Measurements from ENCODE around the gene CMPK2. TPM values are rescaled to one million over a fixed set of nuclear protein-coding genes. Genes with fewer than 3 reads are reported as not detected.

The CMPK2 gene
- total RNA-seq, 4 donors from 2014 or later: 3.1 to 7.8 (median 5.4) TPM

DNA sequence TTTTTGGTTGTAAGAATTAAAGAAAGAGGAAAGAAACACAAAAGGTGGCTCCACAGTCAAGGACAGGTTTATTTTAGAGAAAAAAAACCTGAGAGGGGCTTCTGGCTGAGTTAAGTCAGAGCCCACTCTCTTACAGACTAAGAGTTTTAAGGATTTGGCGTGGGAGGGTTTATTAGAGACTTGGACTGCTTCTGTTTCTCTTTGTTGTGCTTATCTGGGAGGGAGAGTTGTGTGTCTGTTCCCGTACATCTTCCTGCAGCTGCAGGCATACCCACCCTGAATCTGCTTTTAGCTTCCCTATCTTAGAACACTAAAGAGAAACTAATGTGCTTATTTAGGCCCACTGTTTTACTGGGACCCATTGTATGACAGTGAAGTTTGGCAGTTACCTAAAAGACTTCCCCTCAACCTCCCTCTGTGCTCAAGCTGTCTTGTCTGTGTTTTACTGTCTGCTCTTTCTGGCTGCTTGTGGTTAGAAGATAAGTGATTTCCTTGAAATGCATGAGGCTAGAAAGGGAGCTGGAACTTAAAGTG, 14.6 kb upstream of the CMPK2 start:
- Histone ChIP-seq H3K9me3 (no peaks in the 10 kb centered on the region), H3K27ac (no peak overlapping the region), H3K27me3 (no peaks in the 10 kb centered on the region), H3K4me1 (peaks cover 0 to 34% (median 2%) of the 10 kb centered on the region in 3 donors), H3K4me3 (no peak overlapping the region), H3K36me3 (no peaks in the 10 kb centered on the region)
- WGBS, 2 donors (ENCODE audit: low coverage in 1 of 2): 44 to 79% methylated on average over 2 of the region's 2 CpGs
- ATAC-seq: no peak
- TF ChIP-seq EP300 (IDR thresholded peaks at IDR 0.05): no peak
- TF ChIP-seq, protein P1, sequence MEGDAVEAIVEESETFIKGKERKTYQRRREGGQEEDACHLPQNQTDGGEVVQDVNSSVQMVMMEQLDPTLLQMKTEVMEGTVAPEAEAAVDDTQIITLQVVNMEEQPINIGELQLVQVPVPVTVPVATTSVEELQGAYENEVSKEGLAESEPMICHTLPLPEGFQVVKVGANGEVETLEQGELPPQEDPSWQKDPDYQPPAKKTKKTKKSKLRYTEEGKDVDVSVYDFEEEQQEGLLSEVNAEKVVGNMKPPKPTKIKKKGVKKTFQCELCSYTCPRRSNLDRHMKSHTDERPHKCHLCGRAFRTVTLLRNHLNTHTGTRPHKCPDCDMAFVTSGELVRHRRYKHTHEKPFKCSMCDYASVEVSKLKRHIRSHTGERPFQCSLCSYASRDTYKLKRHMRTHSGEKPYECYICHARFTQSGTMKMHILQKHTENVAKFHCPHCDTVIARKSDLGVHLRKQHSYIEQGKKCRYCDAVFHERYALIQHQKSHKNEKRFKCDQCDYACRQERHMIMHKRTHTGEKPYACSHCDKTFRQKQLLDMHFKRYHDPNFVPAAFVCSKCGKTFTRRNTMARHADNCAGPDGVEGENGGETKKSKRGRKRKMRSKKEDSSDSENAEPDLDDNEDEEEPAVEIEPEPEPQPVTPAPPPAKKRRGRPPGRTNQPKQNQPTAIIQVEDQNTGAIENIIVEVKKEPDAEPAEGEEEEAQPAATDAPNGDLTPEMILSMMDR (IDR thresholded peaks at IDR 0.05): no peak
- TF ChIP-seq POLR2AphosphoS5 (IDR thresholded peaks at IDR 0.05): no peak
- TF ChIP-seq POLR2A (IDR thresholded peaks at IDR 0.05): no peak

DNA sequence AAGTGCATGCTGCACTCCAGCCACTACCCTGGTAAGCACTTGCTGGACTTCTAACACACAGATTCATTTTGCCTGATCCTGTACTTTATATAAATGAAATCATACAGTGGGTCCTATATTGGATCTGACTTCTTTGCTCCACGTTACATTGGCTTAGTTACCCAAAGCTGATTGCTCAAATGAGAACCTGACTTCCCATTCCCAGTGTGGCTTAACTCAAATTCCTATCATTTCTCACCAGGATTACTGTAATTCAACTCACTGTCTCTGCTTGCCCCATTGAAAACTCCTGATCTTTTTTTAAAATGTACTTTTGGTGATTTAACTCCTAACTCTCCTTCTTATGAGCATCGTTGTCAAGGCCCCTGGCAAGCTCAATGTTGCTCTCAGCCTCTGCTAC, 13.3 kb upstream of the CMPK2 start:
- Histone ChIP-seq H3K4me3 (peak overlapping the region in 1 of 2 donors; percentile 58), H3K27me3 (no peaks in the 10 kb centered on the region), H3K36me3 (no peaks in the 10 kb centered on the region), H3K4me1 (peaks cover 0 to 34% (median 2%) of the 10 kb centered on the region in 3 donors), H3K9me3 (no peaks in the 10 kb centered on the region), H3K27ac (no peak overlapping the region)
- TF ChIP-seq EP300 (IDR thresholded peaks at IDR 0.05) (no peak), POLR2AphosphoS5 (IDR thresholded peaks at IDR 0.05) (no peak), POLR2A (IDR thresholded peaks at IDR 0.05) (no peak)
- TF ChIP-seq, protein P1 (IDR thresholded peaks at IDR 0.05): no peak
- WGBS, 2 donors (ENCODE audit: low coverage in 1 of 2): 78 to 86% methylated on average over 2 of the region's 2 CpGs
- ATAC-seq: no peak

DNA sequence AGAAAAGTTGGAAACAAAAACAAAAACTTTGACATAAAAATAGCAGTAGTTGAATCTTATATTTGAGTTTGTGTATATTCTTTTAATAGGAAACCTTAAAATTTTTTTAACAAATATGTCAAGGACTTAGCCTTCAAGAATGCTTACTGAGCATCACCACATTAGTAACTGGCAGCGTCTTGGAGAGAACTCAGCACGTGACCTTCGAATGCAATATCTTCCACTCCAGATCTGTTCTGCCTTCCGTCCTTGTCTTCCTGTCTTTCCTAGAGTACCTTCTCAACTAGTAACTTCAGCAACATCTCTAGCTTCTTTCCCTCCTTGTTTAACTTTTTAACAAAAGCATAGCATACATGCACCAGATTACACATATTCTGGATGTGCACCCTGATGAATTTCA, 12.8 kb upstream of the CMPK2 start:
- TF ChIP-seq POLR2AphosphoS5 (IDR thresholded peaks at IDR 0.05): no peak
- TF ChIP-seq, protein P1 (IDR thresholded peaks at IDR 0.05): no peak
- no peak for TF ChIP-seq POLR2A (IDR thresholded peaks at IDR 0.05)
- Histone ChIP-seq H3K27me3 (no peaks in the 10 kb centered on the region), H3K27ac (no peak overlapping the region), H3K9me3 (no peaks in the 10 kb centered on the region), H3K4me1 (peaks cover 0 to 31% (median 2%) of the 10 kb centered on the region in 3 donors), H3K36me3 (no peaks in the 10 kb centered on the region), H3K4me3 (peak overlapping the region in 1 of 2 donors; percentile 58)
- ATAC-seq: no peak
- 71 to 83% methylated on average over 4 of the region's 4 CpGs for WGBS, 2 donors (ENCODE audit: low coverage in 1 of 2)

DNA sequence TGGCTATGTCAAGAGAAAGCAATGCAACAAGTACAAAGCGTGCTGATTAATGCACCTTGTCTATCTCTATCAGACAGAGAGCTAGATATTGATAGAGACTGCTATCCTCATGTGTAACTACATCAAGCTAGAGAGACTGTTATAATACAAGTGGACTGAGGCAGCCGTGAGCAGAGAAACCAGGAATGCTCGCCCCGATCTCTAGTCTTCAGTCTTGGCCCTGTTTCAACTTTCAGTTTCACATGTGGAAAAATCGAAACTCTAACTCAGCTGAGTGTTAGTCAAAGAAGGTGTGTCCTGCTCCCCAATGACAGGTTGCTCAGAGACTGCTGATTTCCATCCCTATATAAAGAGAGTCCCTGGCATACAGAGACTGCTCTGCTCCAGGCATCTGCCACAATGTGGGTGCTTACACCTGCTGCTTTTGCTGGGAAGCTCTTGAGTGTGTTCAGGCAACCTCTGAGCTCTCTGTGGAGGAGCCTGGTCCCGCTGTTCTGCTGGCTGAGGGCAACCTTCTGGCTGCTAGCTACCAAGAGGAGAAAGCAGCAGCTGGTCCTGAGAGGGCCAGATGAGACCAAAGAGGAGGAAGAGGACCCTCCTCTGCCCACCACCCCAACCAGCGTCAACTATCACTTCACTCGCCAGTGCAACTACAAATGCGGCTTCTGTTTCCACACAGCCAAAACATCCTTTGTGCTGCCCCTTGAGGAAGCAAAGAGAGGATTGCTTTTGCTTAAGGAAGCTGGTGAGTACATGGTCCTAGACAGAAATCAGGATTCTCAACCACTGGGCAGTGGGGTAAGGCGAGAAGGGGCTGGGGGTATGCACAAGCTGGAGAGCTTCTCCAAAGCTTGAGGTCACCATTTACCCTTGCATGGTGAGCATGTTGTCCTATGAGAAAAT, 11.9 kb upstream of the CMPK2 start, which contains the start of gene RSAD2:
Gene RSAD2 (plus strand): TSS at position 376 of the 903 bp plus-strand sequence. CDS start 24 bp downstream, at position 400.
- no peaks in the 10 kb centered on the region for H3K36me3 ChIP-seq
- no peaks in the 10 kb centered on the region for H3K27me3 ChIP-seq
- peak within 1 kb of the TSS; percentile 44 to 77 (median 60) for H3K27ac ChIP-seq
- ATAC-seq: peak; percentile 76
- peak within 1 kb of the TSS; percentile 58 to 90 for H3K4me3 ChIP-seq
- peaks cover 0 to 27% (median 2%) of the 10 kb centered on the region in 3 donors for H3K4me1 ChIP-seq
- H3K9me3 ChIP-seq: no peaks in the 10 kb centered on the region
- 11 to 23% methylated on average over 6 to 7 of the region's 10 CpGs for WGBS, 2 donors (ENCODE audit: low coverage in 1 of 2)
- TF ChIP-seq, protein P1 (IDR thresholded peaks at IDR 0.05): no peak
- TF ChIP-seq POLR2A (IDR thresholded peaks at IDR 0.05) (no peak), POLR2AphosphoS5 (IDR thresholded peaks at IDR 0.05) (no peak), EP300 (IDR thresholded peaks at IDR 0.05) (no peak)

Data from gastroesophageal sphincter (tissue), 4 donors.